Liver (tissue), 9 donors: Measurements from ENCODE around the gene PPP1R14D. TPM values are rescaled to one million over a fixed set of nuclear protein-coding genes. Genes with fewer than 3 reads are reported as not detected.

Experiments
- DNase-seq: peaks from one replicate; pipeline ENCODE4 v3.0.0-alpha.2; 2017; ENCODE audit warnings: low spot score
- H3K27ac ChIP-seq, 2 donors: one replicate each; pipeline ENCODE4 v1.7.0; 2013; ENCODE audit warnings: inconsistent platforms in 2 of 2, low read length in 2 of 2, control low read depth in 1 of 2, low read depth in 1 of 2, mild to moderate bottlenecking in 1 of 2
- H3K27me3 ChIP-seq, 4 donors: one replicate each; pipeline versions ENCODE4 v1.6.1 to v1.7.0; 2013; ENCODE audit warnings: low read length in 3 of 4, inconsistent platforms in 1 of 4, mild to moderate bottlenecking in 1 of 4, moderate library complexity in 1 of 4; ENCODE audit not compliant: control insufficient read depth in 4 of 4, insufficient read depth in 4 of 4
- H3K36me3 ChIP-seq, 4 donors: one replicate each; pipeline versions ENCODE4 v1.6.1 to v1.7.0; 2013; ENCODE audit warnings: low read length in 3 of 4, mild to moderate bottlenecking in 3 of 4, low read depth in 1 of 4, moderate library complexity in 1 of 4; ENCODE audit not compliant: control insufficient read depth in 4 of 4, insufficient read depth in 3 of 4
- H3K4me1 ChIP-seq, 4 donors: one replicate each; pipeline versions ENCODE4 v1.6.1 to v1.7.0; 2013; ENCODE audit warnings: low read length in 3 of 4, mild to moderate bottlenecking in 3 of 4, moderate library complexity in 1 of 4; ENCODE audit not compliant: control insufficient read depth in 4 of 4, insufficient read depth in 4 of 4
- H3K4me3 ChIP-seq, 3 donors: one replicate each; pipeline versions ENCODE4 v1.6.1 to v1.7.0; 2013; ENCODE audit warnings: low read length in 3 of 3, control low read depth in 1 of 3, low read depth in 1 of 3, mild to moderate bottlenecking in 1 of 3
- H3K9ac ChIP-seq, 2 donors: one replicate each; pipeline ENCODE4 v1.7.0; 2013; ENCODE audit warnings: low read length in 2 of 2, mild to moderate bottlenecking in 2 of 2, moderate library complexity in 2 of 2, control low read depth in 1 of 2, low read depth in 1 of 2
- H3K9me3 ChIP-seq, 4 donors: one replicate each; pipeline versions ENCODE4 v1.6.1 to v1.7.0; 2013; ENCODE audit warnings: low read length in 3 of 4; ENCODE audit not compliant: control insufficient read depth in 4 of 4
- CTCF ChIP-seq: fragments of 150-350 bp; IDR thresholded peaks from 2 replicates; pipeline ENCODE4 v1.5.1; 2017; ENCODE audit warnings: improper control_type of control experiment, low read depth, low read length; ENCODE audit not compliant: missing input control
- EGR1 ChIP-seq, 2 donors: IDR thresholded peaks; 2 replicates each; pipeline ENCODE4 v1.6.1; 2016 to 2018; ENCODE audit warnings: antibody characterized with exemption in 2 of 2, low read depth in 2 of 2
- FOXA1 ChIP-seq: IDR thresholded peaks from 2 replicates; pipeline ENCODE4 v1.6.1; 2016; ENCODE audit warnings: antibody characterized with exemption
- FOXA2 ChIP-seq: IDR thresholded peaks from 2 replicates; pipeline ENCODE4 v1.6.1; 2016; ENCODE audit warnings: antibody characterized with exemption
- GABPA ChIP-seq, 2 donors: IDR thresholded peaks in 1 of 2; conservative IDR thresholded peaks in 1 of 2; 2 replicates each; pipeline ENCODE4 v1.6.1; 2016; ENCODE audit warnings: antibody characterized with exemption in 2 of 2, mild to moderate bottlenecking in 1 of 2, moderate library complexity in 1 of 2
- HNF4A ChIP-seq, 2 donors: conservative IDR thresholded peaks; 2 replicates each; pipeline ENCODE4 v1.6.1; 2016; ENCODE audit warnings: antibody characterized with exemption in 2 of 2, mild to moderate bottlenecking in 2 of 2
- HNF4G ChIP-seq: IDR thresholded peaks from 2 replicates; pipeline ENCODE4 v1.6.1; 2016; ENCODE audit warnings: antibody characterized with exemption
- JUND ChIP-seq, 2 donors: IDR thresholded peaks; 2 replicates each; pipeline ENCODE4 v1.6.1; 2016; ENCODE audit warnings: antibody characterized with exemption in 2 of 2
- MAX ChIP-seq: IDR thresholded peaks from 2 replicates; pipeline ENCODE4 v1.6.1; 2016; ENCODE audit warnings: antibody characterized with exemption
- NR2F2 ChIP-seq: IDR thresholded peaks from 2 replicates; pipeline ENCODE4 v1.6.1; 2016; ENCODE audit warnings: antibody characterized with exemption
- RAD21 ChIP-seq, 2 donors: IDR thresholded peaks; 2 replicates each; pipeline ENCODE4 v1.6.1; 2016; ENCODE audit warnings: antibody characterized with exemption in 2 of 2, mild to moderate bottlenecking in 2 of 2
- RXRA ChIP-seq, 2 donors: IDR thresholded peaks; 2 replicates each; pipeline ENCODE4 v1.6.1; 2017 to 2018; ENCODE audit warnings: antibody characterized with exemption in 2 of 2, mild to moderate bottlenecking in 1 of 2
- SP1 ChIP-seq: IDR thresholded peaks from 2 replicates; pipeline ENCODE4 v1.6.1; 2018; ENCODE audit warnings: antibody characterized with exemption, mild to moderate bottlenecking
- TAF1 ChIP-seq: conservative IDR thresholded peaks from 2 replicates; pipeline ENCODE4 v1.6.1; 2016; ENCODE audit warnings: antibody characterized with exemption, mild to moderate bottlenecking
- YY1 ChIP-seq: IDR thresholded peaks from 2 replicates; pipeline ENCODE4 v1.6.1; 2016; ENCODE audit warnings: antibody characterized with exemption, mild to moderate bottlenecking
- ZBTB33 ChIP-seq: IDR thresholded peaks from 2 replicates; pipeline ENCODE4 v1.6.1; 2016; ENCODE audit warnings: antibody characterized with exemption
- WGBS: extraction: QIAGEN DNeasy Blood & Tissue Kit; methylation state at CpG from one replicate; pipeline ENCODE4 v1.1.7; 2013; 5-methylcytosine and 5-hydroxymethylcytosine counted together
- polyA plus RNA-seq, 2 donors: library from polyadenylated mRNA; stranded (reverse) in 1 of 2; unstranded in 1 of 2; fragments of 200-250 nt in 1 of 2; fragments of >200 nt in 1 of 2; fragmentation: Nextera tagmentation in 1 of 2; extraction: Ambion mirVana in 1 of 2; gene quantifications; one replicate each; pipeline versions ENCODE4 v1.2.1 to v1.2.3, GENCODE V29; 2013 to 2015
- total RNA-seq, 2 donors: library from RNA; depleted of rRNA; stranded (reverse); fragments of >200 nt; gene quantifications; one replicate each; pipeline ENCODE4 v1.2.3, GENCODE V29; 2014
- TF ChIP-seq, protein P1 (sequence below): IDR thresholded peaks from 2 replicates; pipeline ENCODE4 v1.6.1; 2016; ENCODE audit warnings: antibody characterized with exemption, mild to moderate bottlenecking
- TF ChIP-seq, protein P2 (sequence below): IDR thresholded peaks from 2 replicates; pipeline ENCODE4 v1.6.1; 2016; ENCODE audit warnings: antibody characterized with exemption
- donor health status: healthy.
- donor health status: healthy.
- donor health status: healthy.
- donor health status: healthy.
- donor health status: healthy.

The PPP1R14D gene
- total and polyA plus RNA-seq, 4 donors = not detected

GRCh38 chr15:40776537-40777141, 51.9 kb downstream of the PPP1R14D start:
- WGBS = 41% methylated on average over 11 of the region's 11 CpGs
- H3K27me3 ChIP-seq = no peaks in the 10 kb centered on the region
- H3K9me3 ChIP-seq = no peaks in the 10 kb centered on the region
- no peak overlapping the region for H3K9ac ChIP-seq
- H3K4me3 ChIP-seq = peak overlapping the region in 2 of 3 donors; percentile 1 to 2
- no peak for DNase-seq
- no peak for TF ChIP-seq FOXA2
- peak; percentile 24 for TF ChIP-seq FOXA1
- peak in 1 of 2 donors; percentile 29 for TF ChIP-seq HNF4A (conservative IDR thresholded peaks at IDR 0.05)
- TF ChIP-seq SP1 = peak; percentile 12
- TF ChIP-seq RAD21 (IDR thresholded peaks at IDR 0.05) = peak; percentile 25 to 29
- TF ChIP-seq, protein P1, sequence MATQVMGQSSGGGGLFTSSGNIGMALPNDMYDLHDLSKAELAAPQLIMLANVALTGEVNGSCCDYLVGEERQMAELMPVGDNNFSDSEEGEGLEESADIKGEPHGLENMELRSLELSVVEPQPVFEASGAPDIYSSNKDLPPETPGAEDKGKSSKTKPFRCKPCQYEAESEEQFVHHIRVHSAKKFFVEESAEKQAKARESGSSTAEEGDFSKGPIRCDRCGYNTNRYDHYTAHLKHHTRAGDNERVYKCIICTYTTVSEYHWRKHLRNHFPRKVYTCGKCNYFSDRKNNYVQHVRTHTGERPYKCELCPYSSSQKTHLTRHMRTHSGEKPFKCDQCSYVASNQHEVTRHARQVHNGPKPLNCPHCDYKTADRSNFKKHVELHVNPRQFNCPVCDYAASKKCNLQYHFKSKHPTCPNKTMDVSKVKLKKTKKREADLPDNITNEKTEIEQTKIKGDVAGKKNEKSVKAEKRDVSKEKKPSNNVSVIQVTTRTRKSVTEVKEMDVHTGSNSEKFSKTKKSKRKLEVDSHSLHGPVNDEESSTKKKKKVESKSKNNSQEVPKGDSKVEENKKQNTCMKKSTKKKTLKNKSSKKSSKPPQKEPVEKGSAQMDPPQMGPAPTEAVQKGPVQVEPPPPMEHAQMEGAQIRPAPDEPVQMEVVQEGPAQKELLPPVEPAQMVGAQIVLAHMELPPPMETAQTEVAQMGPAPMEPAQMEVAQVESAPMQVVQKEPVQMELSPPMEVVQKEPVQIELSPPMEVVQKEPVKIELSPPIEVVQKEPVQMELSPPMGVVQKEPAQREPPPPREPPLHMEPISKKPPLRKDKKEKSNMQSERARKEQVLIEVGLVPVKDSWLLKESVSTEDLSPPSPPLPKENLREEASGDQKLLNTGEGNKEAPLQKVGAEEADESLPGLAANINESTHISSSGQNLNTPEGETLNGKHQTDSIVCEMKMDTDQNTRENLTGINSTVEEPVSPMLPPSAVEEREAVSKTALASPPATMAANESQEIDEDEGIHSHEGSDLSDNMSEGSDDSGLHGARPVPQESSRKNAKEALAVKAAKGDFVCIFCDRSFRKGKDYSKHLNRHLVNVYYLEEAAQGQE = peak; percentile 13
- TF ChIP-seq TAF1 = no peak
- peak; percentile 39 for TF ChIP-seq YY1
- no peak for TF ChIP-seq ZBTB33
- TF ChIP-seq RXRA (IDR thresholded peaks at IDR 0.05) = peak in 1 of 2 donors; percentile 48
- peak; percentile 80 for TF ChIP-seq MAX
- no peak for TF ChIP-seq HNF4G
- TF ChIP-seq GABPA (IDR thresholded peaks at IDR 0.05 in 1 of 2, conservative IDR thresholded peaks at IDR 0.05 in 1 of 2) = peak in 1 of 2 donors; percentile 8
- TF ChIP-seq NR2F2 = no peak
- TF ChIP-seq, protein P2, sequence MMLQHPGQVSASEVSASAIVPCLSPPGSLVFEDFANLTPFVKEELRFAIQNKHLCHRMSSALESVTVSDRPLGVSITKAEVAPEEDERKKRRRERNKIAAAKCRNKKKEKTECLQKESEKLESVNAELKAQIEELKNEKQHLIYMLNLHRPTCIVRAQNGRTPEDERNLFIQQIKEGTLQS = no peak
- no peak for TF ChIP-seq EGR1 (IDR thresholded peaks at IDR 0.05; ENCODE audit: low read depth in 2 of 2)
- TF ChIP-seq CTCF = no peak
- no peak for TF ChIP-seq JUND (IDR thresholded peaks at IDR 0.05)
- H3K27ac ChIP-seq = peak overlapping the region; percentile 71 to 83
- peaks cover 4 to 33% (median 22%) of the 10 kb centered on the region in 4 donors for H3K36me3 ChIP-seq
- H3K4me1 ChIP-seq = peaks cover 2 to 28% (median 22%) of the 10 kb centered on the region in 4 donors
